ENCODE results near the gene GBA3.

GBA3 gene

DNA sequence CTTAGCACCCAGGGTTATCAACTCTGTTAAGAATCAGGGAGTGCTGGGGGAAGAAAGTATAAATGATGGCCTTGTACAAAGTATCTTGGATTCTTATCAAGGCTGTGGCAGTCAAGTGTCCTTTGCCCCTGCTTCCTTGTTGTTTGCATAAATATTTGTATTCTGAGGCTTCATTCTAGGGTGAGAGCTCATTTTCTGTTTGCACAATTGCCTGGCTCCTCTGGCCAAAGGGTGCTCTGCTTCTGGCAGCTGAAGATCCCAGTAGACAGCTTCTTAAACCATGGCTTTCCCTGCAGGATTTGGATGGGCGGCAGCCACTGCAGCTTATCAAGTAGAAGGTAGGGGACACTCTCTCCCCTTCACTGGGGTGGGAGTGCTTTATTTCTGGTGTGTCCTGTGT is at the start of gene GBA3:
Gene GBA3 (plus strand): TSS at position 202 of the 400 bp plus-strand sequence.
- DNase-seq: peak; percentile 12

DNA sequence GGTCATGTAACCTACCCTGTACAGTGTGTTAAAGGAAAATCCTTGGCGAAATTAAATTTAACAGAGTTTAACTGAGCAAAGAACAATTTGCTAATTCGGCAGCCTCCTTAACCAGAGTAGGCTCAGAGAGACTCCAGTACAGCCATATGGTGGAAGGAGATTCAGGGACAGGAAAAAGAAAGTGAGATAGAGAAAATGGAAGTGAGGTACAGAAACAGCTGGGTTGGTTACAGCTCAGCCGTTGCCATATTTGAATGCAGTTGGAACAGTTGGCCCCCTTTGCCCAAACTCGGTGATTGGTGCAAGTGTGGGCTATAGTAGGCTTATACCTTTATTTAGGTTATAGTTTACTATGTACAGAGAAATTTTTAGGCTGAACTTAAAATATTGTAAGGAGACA is 48.8 kb upstream of the GBA3 start:
- no peak for DNase-seq

DNA sequence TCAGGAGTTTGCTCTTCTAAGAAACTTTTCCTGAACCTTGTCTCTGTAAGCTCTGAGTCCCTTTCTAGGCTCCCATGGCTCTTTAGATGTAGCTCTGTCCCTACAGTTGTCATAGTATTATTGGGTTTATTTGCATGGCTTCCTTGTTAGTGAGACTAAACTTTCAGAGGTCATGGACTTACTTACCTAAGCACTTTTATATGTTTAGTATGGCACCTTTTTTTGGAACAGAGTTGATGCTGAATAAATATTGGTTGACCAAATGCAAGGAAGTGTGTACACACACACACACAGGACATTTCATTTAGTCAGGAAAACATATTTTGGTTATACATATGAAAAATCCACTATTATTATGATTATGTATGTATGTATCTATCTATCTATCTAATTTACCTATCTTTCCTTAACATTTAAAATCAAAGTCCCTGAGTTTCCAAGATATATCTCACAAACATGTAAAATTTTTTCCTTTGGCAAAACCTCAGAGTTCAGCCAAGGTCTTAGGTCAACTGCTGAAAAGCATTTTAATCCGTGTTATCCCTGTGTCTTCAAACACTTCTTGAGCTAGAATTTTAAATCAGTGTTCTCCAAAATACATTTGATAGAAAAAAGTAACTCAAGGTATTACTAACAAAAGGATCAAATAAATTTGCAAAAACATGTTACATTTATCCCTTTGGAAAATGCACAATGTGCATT is 47.1 kb upstream of the GBA3 start:
- DNase-seq: no peak

DNA sequence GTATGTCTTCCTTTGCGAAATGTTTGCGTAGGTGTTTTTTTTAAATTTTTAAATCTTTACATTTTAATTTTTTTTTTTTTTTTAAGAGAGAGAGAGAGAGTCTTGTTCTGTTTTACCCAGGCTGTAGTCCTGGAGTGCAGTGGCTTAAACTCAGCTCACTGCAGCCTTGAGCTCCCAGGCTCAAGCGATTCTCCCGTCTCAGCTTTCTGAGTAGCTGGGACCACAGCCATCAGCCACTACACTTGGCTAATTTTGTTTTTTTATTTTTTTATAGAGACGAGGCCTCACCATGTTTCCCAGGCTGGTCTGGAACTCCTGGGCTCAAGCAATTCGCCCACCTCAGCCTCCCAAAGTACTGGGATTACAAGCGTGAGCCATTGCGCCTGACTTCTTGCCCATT is 43.7 kb upstream of the GBA3 start:
- DNase-seq: no peak

- DNase-seq: no peak
Observed at GRCh38 chr4:22650771-22651170, 42.0 kb upstream of the GBA3 start.

GRCh38 chr4:22653752-22654151 is 39.0 kb upstream of the GBA3 start:
- no peak for DNase-seq

GRCh38 chr4:22661443-22661842 is 31.3 kb upstream of the GBA3 start:
- DNase-seq: no peak

DNA sequence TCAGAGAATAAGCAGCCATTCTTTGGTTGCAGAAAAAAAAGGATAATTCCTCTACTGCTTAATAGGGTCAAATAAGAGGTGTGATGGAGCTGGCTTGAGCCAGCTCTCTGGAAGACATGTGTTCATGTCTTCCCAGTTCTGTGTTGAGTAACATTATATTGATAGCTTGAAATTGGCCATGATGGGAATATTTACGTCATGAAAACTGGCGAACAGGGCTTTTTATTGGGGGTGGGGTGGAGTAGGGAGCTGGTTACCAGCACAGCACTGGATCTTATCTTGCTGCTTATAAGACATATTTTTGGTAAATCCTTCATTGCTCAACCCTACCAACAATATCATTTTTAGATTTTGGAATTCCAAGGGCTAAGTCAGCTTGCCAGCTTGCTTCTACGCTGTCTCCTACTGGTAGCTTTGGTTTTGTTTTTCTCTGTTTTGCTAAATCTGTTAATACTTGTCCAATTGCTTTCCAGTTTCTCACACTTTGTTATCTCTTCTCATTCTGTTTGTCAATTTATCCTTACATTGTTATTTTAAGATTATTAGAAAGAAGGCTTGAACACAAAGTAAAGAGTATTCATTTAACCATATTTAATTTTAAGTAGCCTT is 25.3 kb upstream of the GBA3 start:
- DNase-seq: no peak

- no peak for DNase-seq
Observed at GRCh38 chr4:22668301-22668700, 24.4 kb upstream of the GBA3 start.

DNA sequence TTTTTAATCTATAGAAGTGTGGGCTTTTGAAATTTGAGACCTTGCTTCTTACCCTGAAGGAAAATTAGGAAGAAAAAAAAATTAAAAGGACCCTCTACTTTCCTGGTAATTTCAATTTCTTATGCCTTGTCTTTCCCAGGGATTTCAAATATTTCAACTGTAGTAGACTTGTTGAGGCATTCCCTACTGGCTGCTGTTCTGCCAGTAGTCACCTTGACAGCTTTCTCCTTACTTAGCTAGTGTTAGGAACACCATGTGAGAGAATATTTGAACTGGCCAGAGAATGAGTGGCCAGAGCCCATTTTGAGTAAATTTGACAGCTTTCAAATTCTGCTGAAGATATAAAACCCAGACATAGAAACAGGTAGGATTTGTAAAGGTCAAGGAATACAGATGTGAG is 24.0 kb upstream of the GBA3 start:
- DNase-seq: no peak

DNA sequence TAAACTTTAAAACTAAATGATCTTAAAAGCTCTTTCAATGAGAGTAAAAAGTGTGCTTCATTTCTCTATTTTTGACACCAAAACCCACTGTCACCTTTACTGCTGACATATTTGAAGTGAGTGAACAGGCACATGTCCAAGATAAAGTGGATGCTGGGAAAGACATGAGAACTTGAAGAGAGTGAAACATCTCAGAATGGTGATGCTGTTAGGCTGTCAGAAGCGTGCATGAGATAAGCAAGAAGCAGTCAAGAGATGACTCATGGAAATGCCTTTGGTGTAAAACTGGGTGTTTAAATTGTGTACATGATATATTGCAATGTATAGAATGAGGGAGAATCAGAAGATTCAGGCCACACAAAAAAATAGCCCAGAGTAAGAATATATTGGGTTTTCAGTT is 21.8 kb upstream of the GBA3 start:
- DNase-seq: no peak

DNA sequence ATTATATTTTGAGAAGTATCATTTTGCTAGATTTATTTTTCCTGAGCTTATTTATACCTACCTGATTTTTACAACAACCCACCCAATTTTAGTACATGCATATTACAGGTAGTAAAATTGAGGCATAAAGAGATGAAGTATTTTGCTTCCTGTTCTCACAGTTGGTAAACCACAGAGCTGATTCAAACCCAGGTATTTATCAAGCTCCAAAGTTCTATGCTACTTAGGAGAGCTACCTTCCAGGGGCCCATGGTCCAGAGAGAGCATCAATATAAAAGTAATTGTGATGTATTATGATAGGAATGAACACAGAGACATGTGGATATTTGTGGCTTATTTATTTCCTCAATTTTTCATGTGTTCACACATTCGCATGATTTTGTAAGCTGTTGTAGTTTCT is 20.2 kb upstream of the GBA3 start:
- DNase-seq: no peak

GRCh38 chr4:22672944-22673343 is 19.8 kb upstream of the GBA3 start:
- DNase-seq: no peak

GRCh38 chr4:22674700-22675099 is 18.0 kb upstream of the GBA3 start:
- no peak for DNase-seq

DNA sequence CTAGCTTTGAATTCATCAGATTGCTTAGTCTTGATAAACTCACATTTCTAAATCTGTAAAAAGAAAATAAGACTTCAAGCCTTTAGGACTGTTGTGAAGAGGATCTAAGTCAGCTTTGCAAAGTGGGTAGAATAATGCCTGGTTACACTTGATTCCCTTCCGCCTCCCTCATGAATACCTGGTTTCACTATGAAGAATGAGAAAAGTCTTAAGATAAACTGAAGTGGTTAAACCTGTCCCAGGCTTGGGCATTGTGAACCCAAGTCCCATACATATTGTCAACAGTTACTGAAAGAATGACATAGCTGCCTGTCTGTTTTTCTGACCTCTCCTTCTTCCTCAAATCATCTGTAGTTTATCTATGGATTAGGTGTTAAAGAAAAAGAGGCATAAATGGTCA is 16.7 kb upstream of the GBA3 start:
- no peak for DNase-seq

DNA sequence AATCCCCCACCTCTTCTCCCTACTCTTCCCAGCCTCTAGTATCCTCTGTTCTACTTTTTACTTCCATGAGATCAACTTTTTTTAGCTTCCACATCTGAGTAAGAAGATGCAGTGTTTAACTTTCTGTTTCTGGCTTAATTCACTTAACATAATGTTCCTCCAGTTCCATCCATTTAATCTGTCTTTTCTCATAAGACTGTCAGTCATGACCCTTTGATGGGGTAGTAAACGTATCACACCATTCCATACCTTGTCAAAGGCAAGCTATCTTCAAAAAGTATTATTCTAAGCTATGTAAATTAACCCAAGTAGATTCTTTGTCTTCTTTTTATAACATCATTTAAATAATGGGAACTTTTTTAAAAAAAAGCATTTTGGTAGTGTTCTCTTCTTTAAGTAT is 15.0 kb upstream of the GBA3 start:
- DNase-seq: no peak

DNA sequence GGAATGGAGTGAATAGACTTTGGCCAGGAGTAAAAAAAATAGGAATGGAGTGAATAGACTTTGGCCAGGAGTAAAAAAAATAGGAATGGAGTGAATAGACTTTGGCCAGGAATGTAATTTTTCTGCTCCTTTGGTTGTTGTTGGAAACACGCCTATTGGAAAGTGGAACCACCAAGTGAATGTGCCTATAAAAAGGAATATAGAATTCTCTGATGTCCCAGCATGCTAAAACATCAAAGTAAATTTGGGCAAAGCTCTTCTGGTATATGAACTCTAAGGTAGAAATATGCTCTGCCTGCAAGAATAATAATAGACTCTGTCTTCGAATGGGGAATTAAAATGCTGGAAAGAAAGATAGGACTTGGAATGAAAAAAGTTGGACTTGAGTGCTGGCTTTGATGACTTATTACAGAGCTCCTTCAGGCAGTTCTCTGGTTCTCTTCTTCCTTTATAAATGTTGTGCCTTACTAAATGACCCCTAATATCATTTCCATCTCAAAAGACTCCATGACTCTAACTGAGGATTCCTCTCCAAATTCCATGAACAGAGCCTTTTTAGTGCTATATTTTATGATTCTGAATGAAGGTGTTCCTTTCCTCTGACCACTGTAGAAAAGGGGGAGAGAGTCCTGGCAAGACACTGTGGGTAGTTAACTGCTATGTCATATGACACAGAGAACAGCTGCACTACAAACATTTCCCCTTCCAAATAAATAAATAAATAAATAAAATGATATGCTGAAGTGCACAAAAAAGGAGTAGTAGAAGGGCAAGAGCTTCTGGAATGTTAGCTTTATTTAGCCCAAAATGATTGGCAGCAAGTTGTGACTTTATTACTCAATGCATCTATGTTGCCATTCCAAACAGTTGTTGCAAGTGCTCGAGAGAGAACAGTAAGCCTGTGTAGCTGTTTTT is 13.5 kb upstream of the GBA3 start:
- DNase-seq: no peak

DNA sequence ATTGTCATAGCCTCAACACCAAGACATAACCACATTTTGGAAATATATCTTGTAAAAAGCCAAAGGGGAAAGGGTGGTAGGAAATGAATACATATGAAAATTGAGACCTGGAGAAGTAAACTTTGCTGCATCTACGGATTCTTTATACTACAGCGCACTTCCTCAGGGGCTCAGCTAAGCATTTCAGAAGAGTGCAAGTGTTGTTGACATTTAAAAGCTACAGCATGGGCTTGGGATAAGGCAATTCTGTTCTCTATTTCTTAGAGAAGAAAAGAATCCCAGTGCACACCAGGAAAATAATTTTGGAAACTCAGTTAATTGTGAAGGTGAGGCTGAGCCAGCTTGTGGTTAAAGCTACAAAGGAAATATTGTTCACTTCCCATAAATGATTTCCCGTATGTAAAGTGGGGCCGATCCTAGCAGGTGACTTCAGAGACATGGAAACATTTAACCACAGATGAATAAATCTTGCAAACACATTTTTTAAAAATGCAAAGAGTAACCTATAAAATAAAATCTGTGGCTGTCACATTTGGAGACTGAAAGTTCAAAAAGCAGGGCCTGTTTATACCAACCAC is 12.6 kb upstream of the GBA3 start:
- DNase-seq: no peak

- no peak for DNase-seq
Observed at GRCh38 chr4:22683726-22684125, 9.0 kb upstream of the GBA3 start.

GRCh38 chr4:22686141-22686540 is 6.6 kb upstream of the GBA3 start:
- DNase-seq: no peak

DNA sequence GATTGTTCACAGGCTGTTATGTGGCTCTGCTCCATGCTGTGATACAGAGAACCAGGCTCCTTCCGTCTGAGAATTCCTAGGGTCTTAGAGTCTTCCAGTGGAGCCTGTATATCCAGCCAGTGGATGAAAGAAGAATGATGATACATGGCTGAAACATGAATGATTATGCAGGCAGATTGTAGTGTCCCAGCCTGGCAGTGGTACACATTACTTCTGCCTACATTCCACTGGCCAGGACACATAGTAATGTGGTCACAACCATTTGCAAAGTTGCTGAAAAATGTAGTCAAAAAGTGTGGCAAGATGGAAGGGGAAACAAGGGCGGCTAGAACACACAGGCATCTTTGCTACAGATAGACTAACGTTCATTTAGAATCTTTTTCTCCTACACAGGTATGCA is 4.5 kb upstream of the GBA3 start:
- no peak for DNase-seq

- DNase-seq: no peak
Observed at GRCh38 chr4:22689428-22689827, 3.3 kb upstream of the GBA3 start.

- DNase-seq: no peak
Observed at GRCh38 chr4:22695029-22695428, 2.3 kb downstream of the GBA3 start.

- no peak for DNase-seq
Observed at GRCh38 chr4:22695917-22696316, 3.2 kb downstream of the GBA3 start.

All from NCI-H146 (cell line).